ENCODE results near the gene STYXL2. TPM values are rescaled to one million over a fixed set of nuclear protein-coding genes. Genes with fewer than 3 reads are reported as not detected.

STYXL2 gene
- total and polyA plus RNA-seq, 9 of the 15 experiments (the other 6 are each of a cell fraction or from before 2014, with no cell fraction given) = not detected

GRCh38 chr1:167092653-167093052, 1.2 kb upstream of the STYXL2 start:
- FAIRE-seq = no peak
- intact Hi-C loops (cut with micrococcal nuclease) = no loop called here
- no peaks in the 10 kb centered on the region for H3K9me3 ChIP-seq (replicated peaks; ENCODE audit: control insufficient read depth, insufficient read depth, low read depth, low read length)
- no peak overlapping the region for H3K4me2 ChIP-seq (ENCODE audit: insufficient read depth, low read length)
- no peaks in the 10 kb centered on the region for H3K36me3 ChIP-seq (ENCODE audit: control insufficient read depth, insufficient read depth, low read length)
- peaks cover 14 to 43% of the 10 kb centered on the region in 2 experiments; a peak in 4 of 5 replicates for H3K27me3 ChIP-seq (ENCODE audit: control insufficient read depth in 2 of 2, insufficient read depth in 2 of 2, low read length in 2 of 2)
- DNase-seq (ENCODE audit: extremely low read depth in 1 of 4, low spot score in 3 of 4) = no peak
- WGBS (ENCODE audit: insufficient coverage, low coverage, missing lambda C conversion rate) = 0% methylated on average over 1 of the region's 1 CpG
- BruUV-seq (replicated peaks) = no TSS peak
- H2AFZ ChIP-seq (ENCODE audit: low read depth, low read length) = no peak overlapping the region
- no peak overlapping the region for H3K4me3 ChIP-seq
- H3K27ac ChIP-seq (ENCODE audit: extremely low read depth, low read depth, low read length) = no peak overlapping the region
- no peaks in the 10 kb centered on the region for H3K9me1 ChIP-seq (ENCODE audit: control insufficient read depth, insufficient read depth, low read length)
- no peak for TF ChIP-seq FOXP1 (CRISPR knock-in tag; IDR thresholded peaks at IDR 0.05)
- TF ChIP-seq, protein P1, sequence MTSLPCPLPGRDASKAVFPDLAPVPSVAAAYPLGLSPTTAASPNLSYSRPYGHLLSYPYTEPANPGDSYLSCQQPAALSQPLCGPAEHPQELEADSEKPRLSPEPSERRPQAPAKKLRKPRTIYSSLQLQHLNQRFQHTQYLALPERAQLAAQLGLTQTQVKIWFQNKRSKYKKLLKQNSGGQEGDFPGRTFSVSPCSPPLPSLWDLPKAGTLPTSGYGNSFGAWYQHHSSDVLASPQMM (CRISPR knock-in tag; IDR thresholded peaks at IDR 0.05) = no peak
- no peak for TF ChIP-seq ZNF232 (CRISPR knock-in tag; IDR thresholded peaks at IDR 0.05)
- no peak for TF ChIP-seq CEBPG (CRISPR knock-in tag; IDR thresholded peaks at IDR 0.05)
- TF ChIP-seq CEBPG (tag; conservative IDR thresholded peaks at IDR 0.05 in 1 of 2, IDR thresholded peaks at IDR 0.05 in 1 of 2) = no peak
- no peak for TF ChIP-seq ZNF395 (CRISPR knock-in tag; IDR thresholded peaks at IDR 0.05)
- TF ChIP-seq DMBX1 (CRISPR knock-in tag; IDR thresholded peaks at IDR 0.05; ENCODE audit: borderline replicate concordance) = no peak
- TF ChIP-seq MNT (conservative IDR thresholded peaks at IDR 0.05) = no peak
- no peak for TF ChIP-seq NR2C2 (CRISPR knock-in tag; IDR thresholded peaks at IDR 0.05)
- TF ChIP-seq NR2C2 (tag; IDR thresholded peaks at IDR 0.05) = no peak
- no peak for TF ChIP-seq SMAD3 (CRISPR knock-in tag; conservative IDR thresholded peaks at IDR 0.05)
- no peak for TF ChIP-seq SAFB (IDR thresholded peaks at IDR 0.05; ENCODE audit: borderline replicate concordance, low read depth, low read length)
- H3K9ac ChIP-seq (ENCODE audit: insufficient read depth in 1 of 2, low read depth in 2 of 2, low read length in 2 of 2) = no peak overlapping the region
- no peaks in the 10 kb centered on the region for H4K20me1 ChIP-seq (replicated peaks; ENCODE audit: control insufficient read depth, insufficient read depth, low read length)
- H3K4me1 ChIP-seq (replicated peaks in 1 of 2; ENCODE audit: control insufficient read depth in 2 of 2, insufficient read depth in 2 of 2, low read length in 2 of 2) = no peaks in the 10 kb centered on the region
- in situ Hi-C loops (cut with MboI) = no loop called here
- no peak for ATAC-seq
- CTCF ChIA-PET (ENCODE audit: low intra/inter-chr PET ratio) = no interaction called here
- POLR2A ChIA-PET = interaction anchor here (0.7 to 1.2 kb wide), 3 partner anchors 8 to 43 kb away, joined by 3 to 4 read pairs (median 3); no protein-coding TSS in a partner anchor
- no peaks in the 10 kb centered on the region for H3K79me2 ChIP-seq (ENCODE audit: control insufficient read depth, insufficient read depth, low read length)
